ENCODE measurements around the gene CLEC4F. TPM values are rescaled to one million over a fixed set of nuclear protein-coding genes. Genes with fewer than 3 reads are reported as not detected.

The CLEC4F gene
- total RNA-seq, 1 experiment from 2014 or later, result not detected

DNA sequence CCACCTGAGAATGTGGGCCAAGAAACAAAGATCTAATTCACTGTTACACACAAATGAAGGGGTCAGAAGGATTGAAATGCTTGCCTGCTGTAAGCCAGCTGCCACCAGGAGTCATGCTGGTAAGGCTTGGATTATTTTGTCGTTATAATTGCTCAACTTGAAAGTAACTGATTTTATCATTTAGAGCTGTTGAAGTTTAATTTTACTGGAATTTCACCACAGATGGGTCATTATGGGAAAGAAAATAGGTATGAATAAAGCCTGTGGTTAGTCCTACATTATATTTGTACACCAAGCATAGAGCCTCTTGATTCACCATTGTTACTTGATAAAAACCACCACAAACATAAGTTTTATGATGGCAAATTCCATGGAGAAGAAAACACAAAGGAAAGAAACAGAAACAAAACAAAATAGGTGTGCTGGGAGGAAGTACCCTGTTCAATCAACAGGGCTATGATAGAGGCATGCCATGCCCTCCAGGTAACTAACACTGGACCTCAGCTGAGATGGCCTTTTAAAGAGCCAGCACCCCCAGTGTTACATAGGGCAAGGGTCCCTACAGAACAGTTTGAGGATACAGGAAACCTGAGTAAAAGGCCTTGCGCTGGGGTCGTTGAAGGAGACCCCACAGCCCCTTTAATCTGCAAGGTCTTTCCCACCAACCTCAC, 3.0 kb downstream of the CLEC4F start:
- no peak overlapping the region for H3K18ac ChIP-seq (ENCODE audit: insufficient read length, low read depth, low read length)
- Mint-ChIP-seq H3K36me3 (ENCODE audit: insufficient read depth in 1 of 3, low read depth in 3 of 3) (no peaks in the 10 kb centered on the region), H3K27me3 (ENCODE audit: low read depth) (peaks cover 58% of the 10 kb centered on the region), H3K4me1 (peaks cover 6 to 9% of the 10 kb centered on the region in 2 experiments), H3K4me3 (no peak overlapping the region), H3K27ac (no peak overlapping the region), H3K9me3 (no peaks in the 10 kb centered on the region)
- H2BK20ac ChIP-seq (ENCODE audit: low read depth, low read length, poor library complexity, severe bottlenecking), result no peak overlapping the region
- H3K9me3 ChIP-seq (ENCODE audit: control insufficient read depth, low read depth, low read length), result no peaks in the 10 kb centered on the region
- H3K79me1 ChIP-seq (ENCODE audit: insufficient read depth, low read depth, low read length, poor library complexity, severe bottlenecking), result no peaks in the 10 kb centered on the region
- H3T11ph ChIP-seq (ENCODE audit: low read length), result no peak overlapping the region
- no peaks in the 10 kb centered on the region for H3K4me1 ChIP-seq (ENCODE audit: insufficient read depth, low read length)
- no peak overlapping the region for H2AK5ac ChIP-seq (ENCODE audit: insufficient read length, low read length)
- H3K4ac ChIP-seq (ENCODE audit: low read depth, low read length), result no peak overlapping the region
- no peak overlapping the region for H2BK5ac ChIP-seq (ENCODE audit: insufficient read length, low read length)
- H4K20me1 ChIP-seq (ENCODE audit: control insufficient read depth, insufficient read depth, insufficient read length), result no peaks in the 10 kb centered on the region
- H3K4me2 ChIP-seq (ENCODE audit: insufficient read depth, insufficient read length, low read length), result no peak overlapping the region
- no peak overlapping the region for H2BK15ac ChIP-seq (ENCODE audit: low read depth, low read length)
- no peak overlapping the region for H3K27ac ChIP-seq (ENCODE audit: insufficient read length, low read depth, low read length)
- DNase-seq, result no peak
- H3K14ac ChIP-seq (ENCODE audit: insufficient read depth, low read length), result no peak overlapping the region
- H2AFZ ChIP-seq (ENCODE audit: low read length), result no peak overlapping the region
- no peak overlapping the region for H2BK120ac ChIP-seq (ENCODE audit: low read depth, low read length, poor library complexity, severe bottlenecking)
- no peak overlapping the region for H4K91ac ChIP-seq (ENCODE audit: insufficient read length, low read depth, low read length)
- no peak overlapping the region for H4K5ac ChIP-seq (ENCODE audit: insufficient read length, low read depth, low read length)
- TF ChIP-seq CTCF (conservative IDR thresholded peaks at IDR 0.05), result no peak
- H3K9ac ChIP-seq (ENCODE audit: extremely low read depth, insufficient read length, low read length), result no peak overlapping the region
- no peaks in the 10 kb centered on the region for H3K23me2 ChIP-seq (ENCODE audit: insufficient read length, low read depth, low read length, poor library complexity, severe bottlenecking)
- no peak overlapping the region for H2BK12ac ChIP-seq (ENCODE audit: insufficient read length, low read depth, low read length)
- WGBS (ENCODE audit: extremely low coverage, insufficient read length, low lambda C conversion rate), result no CpG with 5 or more reads among the region's 3 CpGs
- no peaks in the 10 kb centered on the region for H3K27me3 ChIP-seq (ENCODE audit: insufficient read depth, low read length)
- H3K23ac ChIP-seq (ENCODE audit: insufficient read length, low read depth, low read length), result no peak overlapping the region
- H3K79me2 ChIP-seq (ENCODE audit: insufficient read depth, low read length), result no peaks in the 10 kb centered on the region
- H3K56ac ChIP-seq (ENCODE audit: insufficient read length, low read depth, low read length), result no peak overlapping the region
- H4K8ac ChIP-seq (replicated peaks; ENCODE audit: insufficient read length, low read depth, low read length), result no peak overlapping the region
